ELF-1 (cell line): Measurements from ENCODE around the gene PROSER3.
"Not testable (repeated sequence)": the region's sequence is repeated elsewhere in the genome, so short reads cannot be mapped to it uniquely, and the experiment has no call there.

Experiments
- DNase-seq: peaks from one replicate; pipeline ENCODE4 v3.0.0-alpha.2; 2016; ENCODE audit warnings: low read depth, low spot score

Gene PROSER3

GRCh38 chr19:35753634-35754369, 4.2 kb upstream of the PROSER3 start:
- no peak for DNase-seq

DNA sequence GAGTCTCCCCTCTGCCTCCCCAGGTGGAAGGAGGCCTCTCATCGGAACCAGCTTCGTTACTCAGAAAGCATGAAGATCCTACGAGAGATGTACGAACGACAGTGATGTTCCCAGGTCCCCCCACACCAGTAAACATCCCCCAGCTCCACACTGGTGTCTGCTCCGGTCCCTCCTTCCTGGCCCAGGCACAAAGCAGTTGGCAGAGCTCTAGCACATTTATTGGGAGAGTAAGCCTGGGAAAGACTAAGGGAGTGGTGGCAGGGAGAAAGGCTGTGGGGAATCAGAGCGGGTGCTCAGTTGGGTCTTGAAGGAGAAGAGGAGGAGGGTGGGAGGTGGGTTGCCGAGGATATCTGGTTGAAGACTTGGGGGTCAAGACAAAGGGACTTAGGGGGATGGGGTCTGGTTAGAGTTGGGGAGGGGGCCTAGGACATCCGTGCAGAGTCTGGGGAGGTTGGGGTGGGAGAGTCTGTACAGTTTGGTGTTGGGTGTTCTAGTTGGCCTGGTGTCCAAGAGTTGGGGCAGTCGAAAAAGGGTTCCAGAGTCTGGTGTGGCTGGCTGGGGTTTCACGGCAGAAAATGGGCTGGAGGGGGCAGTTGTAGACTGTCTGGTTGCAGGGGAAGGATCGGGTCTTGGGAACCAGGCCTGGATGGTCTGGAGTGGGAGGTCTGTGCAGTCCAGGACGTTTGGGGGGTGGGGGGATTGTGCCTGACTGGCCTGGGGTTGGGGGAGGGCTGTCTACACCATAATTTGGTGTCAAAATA, 3.4 kb upstream of the PROSER3 start:
- no peak for DNase-seq

DNA sequence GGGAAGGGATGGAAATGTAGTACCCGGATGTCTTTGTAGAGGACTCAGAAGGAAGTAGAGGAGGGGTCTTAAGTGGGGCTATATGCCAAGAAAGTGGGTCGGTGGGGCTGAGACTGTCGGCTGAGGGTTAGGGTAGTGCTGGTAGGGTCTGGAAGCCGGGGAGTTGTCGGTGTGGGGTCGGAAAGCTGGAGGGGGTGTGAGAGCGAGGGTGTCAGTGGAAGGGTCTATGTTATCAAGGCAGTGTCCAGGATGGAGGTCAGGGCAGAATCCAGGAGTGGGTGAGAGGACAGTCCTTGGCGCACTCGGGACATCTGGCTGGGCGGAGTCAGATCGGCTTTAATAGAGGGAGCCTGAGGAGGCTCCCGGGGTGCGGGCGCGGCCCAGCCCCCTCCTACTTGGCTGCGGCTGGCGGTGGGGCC, 2.8 kb upstream of the PROSER3 start:
- DNase-seq: peak; percentile 29

DNA sequence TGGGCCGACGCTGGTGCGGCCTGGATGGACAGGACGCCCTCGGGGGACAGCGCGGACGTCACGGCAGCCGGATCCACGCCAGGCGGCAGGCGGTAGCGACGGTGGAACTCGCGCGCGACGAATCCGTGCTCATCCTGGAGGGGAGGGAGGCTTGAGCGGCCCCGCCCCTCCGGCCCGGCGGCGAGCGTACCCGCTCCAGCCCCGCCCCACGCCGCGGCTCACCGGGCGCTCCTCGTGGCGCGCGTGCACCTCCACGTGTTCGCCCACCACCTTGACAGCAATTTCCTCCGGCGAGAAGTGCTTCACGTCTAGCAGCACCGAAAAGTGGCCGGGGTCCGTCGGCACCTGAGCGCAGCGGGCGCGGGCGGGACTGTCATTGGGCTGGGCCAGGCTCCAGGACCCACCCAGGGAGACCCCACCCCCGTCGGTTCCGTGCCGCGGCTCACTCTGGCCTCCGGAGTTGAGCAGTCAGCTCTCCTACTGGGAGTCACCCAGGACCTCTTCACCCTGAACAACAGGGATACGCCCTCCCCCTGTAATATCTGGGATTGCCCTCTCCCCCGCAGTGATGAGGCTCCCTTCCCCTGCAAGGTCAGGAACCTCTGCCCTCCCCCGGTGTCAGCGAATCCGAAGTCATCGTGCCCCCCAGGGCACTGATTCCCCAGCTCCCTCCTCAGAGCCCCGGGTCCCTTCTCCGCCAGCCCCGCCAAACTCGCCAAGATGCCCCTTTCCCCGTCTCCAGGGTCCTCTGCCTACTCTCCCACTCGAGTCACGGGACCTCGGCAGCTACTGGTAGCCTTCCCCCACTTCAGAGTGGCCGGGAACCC, 2.2 kb upstream of the PROSER3 start:
- peak; percentile 26 for DNase-seq

- peak; percentile 56 for DNase-seq
Observed at GRCh38 chr19:35756377-35757230, 1.4 kb upstream of the PROSER3 start, which contains the start of gene HSPB6. Gene HSPB6, minus strand, starts transcription at chr19:35757029. Its CDS starts 21 bp downstream, at chr19:35757008.

GRCh38 chr19:35757231-35757748, 686 bp upstream of the PROSER3 start:
- peak; percentile 93 for DNase-seq

- DNase-seq: no peak
Observed at GRCh38 chr19:35759697-35760096, 1.7 kb downstream of the PROSER3 start.

DNA sequence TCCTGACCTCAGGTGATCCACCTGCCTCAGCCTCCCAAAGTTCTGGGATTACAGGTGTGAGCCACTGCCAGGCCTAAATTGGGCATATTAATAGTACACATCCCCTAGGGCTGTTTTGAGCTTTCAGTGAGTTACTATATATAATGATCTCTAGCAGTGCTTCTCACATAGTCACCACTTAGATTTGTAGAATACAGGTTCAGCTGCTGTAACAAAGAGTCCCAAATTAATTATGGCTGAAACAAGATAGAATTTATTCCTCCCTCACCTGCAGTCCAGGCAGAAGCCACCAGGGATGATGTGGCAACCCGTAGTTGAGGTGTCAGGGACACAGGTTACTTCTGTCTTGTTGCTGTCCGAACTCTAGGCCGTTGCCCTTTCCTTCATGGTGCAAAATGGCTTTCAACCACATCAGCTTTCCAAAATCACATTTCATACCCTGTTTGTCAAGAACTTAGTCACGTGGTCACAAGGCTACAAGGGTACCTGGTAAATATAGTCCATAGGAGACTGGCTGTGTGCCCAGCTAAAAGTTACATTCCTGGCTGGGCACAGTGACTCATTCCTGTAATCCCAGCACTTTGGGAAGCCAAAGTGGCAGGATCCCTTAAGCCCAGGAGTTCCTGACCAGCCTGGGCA, 2.9 kb downstream of the PROSER3 start:
- no peak for DNase-seq

GRCh38 chr19:35764432-35765315, 6.7 kb downstream of the PROSER3 start:
- DNase-seq: no peak

DNA sequence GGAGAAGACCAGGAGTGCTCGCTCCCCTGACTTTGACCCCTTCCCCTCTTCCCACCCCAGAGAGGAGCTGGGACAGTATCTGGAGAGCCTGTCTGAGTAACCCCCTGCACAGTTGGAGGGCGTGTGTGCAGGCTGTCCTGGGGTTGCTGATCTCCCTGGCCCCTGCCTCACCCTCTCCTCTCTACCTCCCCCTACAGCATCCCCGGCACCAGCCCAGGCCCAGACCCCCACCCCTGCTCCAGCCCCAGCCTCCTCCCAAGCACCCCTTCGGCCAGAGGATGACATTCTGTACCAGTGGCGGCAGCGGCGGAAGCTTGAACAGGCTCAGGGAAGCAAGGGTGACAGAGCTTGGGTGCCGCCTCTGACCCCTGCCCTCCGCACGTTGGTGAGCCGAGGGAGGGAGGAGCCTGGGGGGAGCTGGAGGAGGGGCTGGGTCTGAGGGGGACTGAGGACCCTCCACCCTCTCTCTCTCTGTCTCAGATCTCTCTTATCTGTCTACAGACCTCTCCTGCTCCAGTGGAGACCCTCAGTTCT, 8.7 kb downstream of the PROSER3 start:
- DNase-seq: no peak

DNA sequence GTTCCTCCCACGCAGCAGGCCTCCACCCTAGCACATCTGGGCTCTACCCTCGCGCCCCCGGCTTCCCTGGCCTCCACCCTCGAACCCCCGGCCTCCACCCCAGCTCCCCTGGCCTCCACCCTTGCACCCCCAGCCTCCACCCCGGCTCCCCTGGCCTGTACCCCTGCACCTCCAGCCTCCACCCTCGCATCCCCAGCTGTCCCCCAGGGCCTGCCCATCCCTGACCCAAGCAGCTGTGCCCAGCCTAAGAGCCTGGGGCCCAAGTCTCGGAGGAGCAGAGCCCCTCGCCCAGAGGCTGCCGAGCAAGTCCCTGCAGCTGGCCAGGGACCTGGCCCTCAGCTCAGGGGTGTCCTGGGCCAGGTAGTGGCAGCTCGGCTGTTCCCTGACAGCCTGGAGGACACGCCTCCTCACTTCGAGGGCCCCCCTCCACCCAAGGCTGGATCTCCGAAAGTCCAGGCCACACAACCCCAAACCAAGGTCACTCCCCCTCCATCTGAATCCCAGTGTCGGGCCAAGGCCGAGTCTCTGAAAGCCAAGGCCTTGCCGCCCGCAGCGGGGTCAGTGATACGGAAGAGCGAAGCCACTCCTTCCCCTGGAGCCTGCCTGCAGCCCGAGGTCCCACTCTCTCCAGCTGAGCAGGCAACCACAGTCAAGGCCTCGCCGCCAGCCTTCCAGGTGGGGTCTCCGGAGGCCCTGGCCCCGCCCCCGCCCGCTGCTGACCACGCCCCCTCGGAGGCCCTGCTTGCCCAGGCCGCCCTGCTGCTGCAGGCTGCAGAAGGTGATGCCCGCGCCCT, 9.5 kb downstream of the PROSER3 start:
- peak; percentile 70 for DNase-seq

DNA sequence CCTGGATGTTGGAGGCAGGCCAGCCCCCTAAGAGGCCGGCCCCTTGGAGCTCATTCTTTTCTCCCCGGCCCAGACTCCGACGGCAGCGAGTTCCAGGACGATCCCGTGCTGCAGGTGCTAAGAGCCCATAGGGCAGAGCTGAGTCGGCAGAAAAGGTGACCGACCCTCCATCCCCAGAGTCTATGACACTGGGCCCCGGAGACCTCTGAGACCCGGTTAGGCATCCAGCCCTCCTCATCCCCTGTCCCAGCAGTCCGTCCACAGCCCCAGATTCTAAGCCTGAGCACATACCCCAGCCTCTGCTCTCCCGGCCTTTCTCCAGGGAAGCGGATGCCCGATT, 10.1 kb downstream of the PROSER3 start:
- no peak for DNase-seq

GRCh38 chr19:35772362-35772761, 14.4 kb downstream of the PROSER3 start:
- not testable (repeated sequence) for DNase-seq

- DNase-seq: no peak
Observed at GRCh38 chr19:35773020-35773806, 15.2 kb downstream of the PROSER3 start.

- DNase-seq: no peak
Observed at GRCh38 chr19:35774274-35775045, 16.5 kb downstream of the PROSER3 start.

GRCh38 chr19:35775046-35775297, 17.0 kb downstream of the PROSER3 start:
- DNase-seq: no peak
